ENCODE data around the gene ZRANB1. TPM values are rescaled to one million over a fixed set of nuclear protein-coding genes. Genes with fewer than 3 reads are reported as not detected.
"Not testable (repeated sequence)": the region's sequence is repeated elsewhere in the genome, so short reads cannot be mapped to it uniquely, and the experiment has no call there.

The ZRANB1 gene
- total RNA-seq = 10 to 100 TPM; 13.1 to 13.4 TPM

DNA sequence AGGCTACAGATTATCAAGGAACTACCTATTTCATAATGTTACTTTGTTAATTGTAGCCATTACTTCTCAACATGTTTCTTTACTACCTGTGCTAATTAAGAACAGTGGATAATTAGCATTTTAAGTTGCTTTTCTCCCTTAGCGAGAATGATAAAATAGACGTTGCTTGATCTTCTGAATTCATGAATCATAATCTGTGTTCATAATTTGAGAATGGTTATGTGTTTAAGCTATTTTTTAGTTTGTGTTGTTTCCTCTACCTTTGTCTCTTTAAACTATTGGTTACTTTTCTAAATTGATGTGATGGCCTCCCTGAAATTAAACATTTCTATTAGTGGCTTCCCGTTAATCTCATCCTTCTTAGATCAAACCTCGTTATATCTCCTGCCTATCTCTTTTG, at the start of gene ZRANB1:
Gene ZRANB1 (plus strand): TSS at position 301 of the 400 bp plus-strand sequence. CDS start 371 bp downstream, outside the sequence.
- ChIA-PET POLR2A (no interaction called here), CTCF (no interaction called here)

DNA sequence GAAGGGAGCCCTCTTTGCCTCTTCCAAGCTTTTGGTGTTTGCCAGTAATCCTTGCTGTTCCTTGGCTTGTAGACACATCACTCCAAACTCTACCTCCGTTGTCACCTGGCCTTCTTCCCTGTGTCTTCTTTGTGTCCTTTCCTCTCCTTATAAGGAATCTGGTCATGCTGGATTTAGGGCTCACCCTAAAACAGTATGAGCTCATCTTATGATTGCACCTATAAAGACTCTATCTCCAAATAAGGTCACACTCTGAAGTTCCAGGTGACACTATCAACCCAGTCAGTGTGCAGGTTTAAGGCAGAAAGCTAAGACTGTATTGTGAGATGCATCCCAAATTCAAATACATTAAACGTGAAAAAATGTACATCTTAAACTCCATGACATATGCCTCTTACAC, 49.0 kb upstream of the ZRANB1 start:
- CTCF ChIA-PET = no interaction called here
- POLR2A ChIA-PET = no interaction called here

DNA sequence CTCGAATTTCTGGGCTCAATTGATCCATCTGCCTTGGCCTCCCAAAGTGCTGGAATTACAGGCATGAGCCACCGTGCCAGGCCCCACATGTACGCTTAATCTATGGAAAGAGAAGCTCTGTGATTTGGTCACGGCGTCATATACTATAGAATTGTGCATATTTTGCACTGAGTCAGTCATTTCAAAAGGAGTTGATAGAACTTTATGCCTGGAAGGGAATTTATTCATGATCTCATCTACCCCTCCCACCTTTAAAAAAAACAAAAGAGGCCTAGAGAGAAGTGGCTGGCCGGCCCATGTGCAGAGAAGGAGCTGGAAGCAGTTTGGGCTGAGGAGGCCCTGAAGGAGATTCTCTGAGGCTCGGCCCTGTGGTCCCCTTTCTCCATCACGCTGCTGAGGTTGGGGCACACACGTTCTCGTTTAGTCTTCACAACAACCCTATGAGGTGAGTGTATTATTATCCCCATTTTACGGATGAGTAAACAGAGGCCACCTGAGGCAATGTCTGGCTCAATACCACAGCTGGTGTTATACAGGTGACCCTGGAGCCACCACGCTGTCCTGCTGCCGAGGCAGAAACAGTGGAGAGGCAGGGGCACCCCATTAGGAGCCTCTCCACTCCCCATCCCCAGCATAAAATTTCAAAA, 47.2 kb upstream of the ZRANB1 start:
- ChIA-PET CTCF (interaction anchor here (1.6 kb wide), 1 partner anchor 12 kb away, joined by 3 read pairs; no protein-coding TSS in a partner anchor), POLR2A (no interaction called here)

DNA sequence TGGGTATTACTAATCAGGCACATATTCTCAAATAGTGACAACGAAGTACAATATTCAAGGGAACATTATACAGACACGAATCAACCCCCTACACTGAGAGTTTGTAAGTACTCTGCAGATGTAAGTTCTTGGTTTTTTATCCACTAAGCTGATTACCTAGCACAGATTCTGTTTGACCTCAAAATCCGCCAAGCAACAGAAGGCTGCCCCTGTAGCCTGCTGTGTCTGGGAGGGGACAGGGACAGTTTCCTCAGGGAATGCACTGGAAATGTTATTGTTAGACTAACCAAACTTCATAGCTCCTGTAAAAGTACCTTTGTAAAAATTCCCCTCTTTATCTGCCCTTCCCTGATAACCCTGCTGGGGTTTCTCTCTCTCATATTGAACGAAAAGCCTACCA, 45.2 kb upstream of the ZRANB1 start:
- ChIA-PET POLR2A (no interaction called here), CTCF (no interaction called here)

DNA sequence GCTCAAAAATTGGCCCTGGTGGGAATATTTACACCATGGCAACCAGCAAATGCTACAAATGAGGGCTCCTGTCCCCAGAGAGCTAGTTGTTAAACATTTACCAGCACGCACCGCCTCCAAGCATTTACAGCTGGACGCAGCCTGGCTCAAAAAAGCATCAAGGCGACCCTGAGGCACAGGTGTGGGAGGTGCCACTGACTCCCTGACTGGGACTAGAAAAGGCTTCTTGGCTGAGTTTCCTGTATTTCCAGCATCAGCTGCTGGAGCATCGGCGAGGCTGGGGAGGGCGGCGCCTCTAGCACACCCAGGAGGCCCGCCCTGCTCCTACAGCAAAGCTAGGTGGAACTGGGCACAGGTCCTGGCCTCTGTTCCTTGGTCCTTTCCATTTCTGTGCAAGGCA, 43.5 kb upstream of the ZRANB1 start:
- POLR2A ChIA-PET = no interaction called here
- CTCF ChIA-PET = no interaction called here

DNA sequence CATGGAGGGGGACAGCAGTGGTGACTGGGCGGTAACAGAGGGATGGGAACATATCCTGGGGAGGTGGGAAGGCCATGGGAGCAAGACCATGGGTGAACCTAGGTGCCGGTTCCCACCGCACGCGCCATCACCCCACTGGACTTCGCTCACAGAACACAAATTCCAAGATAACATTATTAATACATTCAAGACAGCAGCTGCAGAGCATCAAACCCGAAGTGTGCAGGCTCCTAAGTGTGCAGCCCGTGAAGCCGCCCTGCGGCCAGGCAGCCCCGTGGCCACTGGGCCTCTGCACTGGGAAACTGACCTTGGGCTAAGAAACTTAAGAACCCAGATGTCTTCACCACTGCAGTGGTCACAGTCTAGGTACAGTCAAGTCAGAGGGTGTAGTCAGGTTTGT, 42.8 kb upstream of the ZRANB1 start:
- POLR2A ChIA-PET = no interaction called here
- CTCF ChIA-PET = no interaction called here

DNA sequence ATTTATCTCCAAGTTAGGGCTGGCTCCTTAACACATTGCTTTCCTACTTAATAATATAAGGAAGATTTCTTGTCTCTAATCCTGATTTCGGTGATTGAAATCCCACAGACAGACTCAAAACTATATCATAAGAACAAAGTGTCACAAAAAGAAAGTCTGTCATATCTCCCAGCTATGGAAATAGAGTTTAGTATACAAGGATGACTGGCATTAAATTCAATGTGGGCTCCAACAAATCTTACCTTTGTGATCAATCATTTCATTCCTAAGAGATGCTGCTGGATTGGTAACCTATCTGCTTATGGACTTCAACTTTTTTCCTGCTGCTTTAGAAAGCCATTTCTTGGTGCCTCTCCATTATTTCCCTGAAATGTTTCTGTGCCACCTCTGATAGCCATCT, 39.5 kb upstream of the ZRANB1 start:
- ChIA-PET CTCF (no interaction called here), POLR2A (no interaction called here)

DNA sequence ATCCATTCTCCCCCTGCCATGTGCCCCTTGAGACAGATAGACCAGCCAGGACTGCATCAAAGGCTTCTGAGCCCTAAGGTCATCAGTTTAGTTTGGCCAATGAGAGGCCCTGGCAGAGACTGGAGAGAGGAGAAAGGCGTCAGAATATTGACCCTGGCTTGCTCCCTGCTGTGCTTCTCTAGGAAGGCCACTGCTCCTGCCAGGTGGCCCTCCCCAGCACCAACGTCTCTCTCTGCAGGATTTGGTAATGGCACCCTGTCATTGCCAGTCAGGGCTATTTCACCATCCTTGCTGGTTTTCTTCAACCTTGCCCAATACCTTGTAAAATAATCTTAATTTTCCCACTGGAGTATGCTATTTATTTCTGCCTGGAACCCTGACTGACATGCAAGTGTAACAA, 38.8 kb upstream of the ZRANB1 start:
- ChIA-PET CTCF (no interaction called here), POLR2A (no interaction called here)

DNA sequence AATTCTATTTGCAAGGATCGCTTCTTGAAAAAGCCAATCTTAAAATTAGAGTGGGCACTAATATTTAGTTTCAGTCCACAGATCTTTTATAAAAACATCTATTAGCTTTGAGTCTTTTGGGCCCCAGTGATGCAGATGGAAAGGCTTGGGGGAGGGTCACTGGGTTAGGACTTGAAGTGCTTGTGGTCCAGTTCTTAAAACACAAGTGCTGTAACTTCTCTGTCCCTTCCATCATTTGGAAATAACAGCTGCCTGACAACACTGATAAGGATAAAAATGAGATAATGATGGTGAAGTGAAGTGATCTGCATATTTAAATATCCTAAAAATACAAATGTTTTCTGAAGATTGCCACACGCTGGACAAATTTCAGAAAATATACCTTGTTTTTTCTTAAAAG, 37.1 kb upstream of the ZRANB1 start:
- ChIA-PET POLR2A (no interaction called here), CTCF (no interaction called here)

DNA sequence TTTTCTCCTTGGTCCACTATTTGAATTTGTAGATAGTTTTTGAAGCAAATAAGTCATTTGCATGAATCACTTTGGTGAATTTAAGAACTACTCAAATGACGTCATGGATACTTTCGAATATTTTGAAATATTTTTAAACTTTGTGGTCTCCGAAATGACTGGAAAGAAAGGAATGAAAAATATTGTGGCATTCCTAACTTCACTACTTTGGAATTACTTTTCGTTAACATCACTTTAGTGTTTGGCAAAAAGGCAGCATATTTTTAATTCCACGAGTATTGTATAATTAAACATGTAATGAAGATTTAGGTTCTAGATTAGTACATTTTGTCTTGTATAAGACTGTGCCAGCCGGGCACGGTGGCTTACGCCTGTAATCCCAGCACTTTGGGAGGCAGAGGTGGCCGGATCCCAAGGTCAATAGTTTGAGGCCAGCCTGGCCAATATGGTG, 35.3 kb upstream of the ZRANB1 start:
- ChIA-PET POLR2A (no interaction called here), CTCF (interaction anchor here (0.7 kb wide), 1 partner anchor 386 kb away, joined by 4 read pairs; no protein-coding TSS in a partner anchor)

DNA sequence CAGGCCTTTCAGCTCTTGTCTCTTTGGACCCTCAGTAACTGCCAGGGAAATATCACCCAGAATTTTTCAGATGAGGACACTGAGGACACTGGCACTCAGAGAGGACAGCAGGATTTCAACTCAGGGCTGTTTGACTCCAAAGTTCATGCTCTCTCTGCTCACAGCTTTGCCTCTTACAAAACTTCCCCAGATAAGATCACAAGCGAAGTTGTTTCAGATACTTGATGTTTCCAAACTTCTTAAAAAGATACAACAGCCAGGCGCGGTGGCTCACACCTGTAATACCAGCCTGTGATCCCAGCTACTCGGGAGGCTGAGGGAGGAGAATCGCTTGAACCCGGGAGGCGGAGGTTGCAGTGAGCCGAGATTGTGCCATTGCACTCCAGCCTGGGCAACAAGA, 32.4 kb upstream of the ZRANB1 start:
- ChIA-PET POLR2A (no interaction called here), CTCF (no interaction called here)

DNA sequence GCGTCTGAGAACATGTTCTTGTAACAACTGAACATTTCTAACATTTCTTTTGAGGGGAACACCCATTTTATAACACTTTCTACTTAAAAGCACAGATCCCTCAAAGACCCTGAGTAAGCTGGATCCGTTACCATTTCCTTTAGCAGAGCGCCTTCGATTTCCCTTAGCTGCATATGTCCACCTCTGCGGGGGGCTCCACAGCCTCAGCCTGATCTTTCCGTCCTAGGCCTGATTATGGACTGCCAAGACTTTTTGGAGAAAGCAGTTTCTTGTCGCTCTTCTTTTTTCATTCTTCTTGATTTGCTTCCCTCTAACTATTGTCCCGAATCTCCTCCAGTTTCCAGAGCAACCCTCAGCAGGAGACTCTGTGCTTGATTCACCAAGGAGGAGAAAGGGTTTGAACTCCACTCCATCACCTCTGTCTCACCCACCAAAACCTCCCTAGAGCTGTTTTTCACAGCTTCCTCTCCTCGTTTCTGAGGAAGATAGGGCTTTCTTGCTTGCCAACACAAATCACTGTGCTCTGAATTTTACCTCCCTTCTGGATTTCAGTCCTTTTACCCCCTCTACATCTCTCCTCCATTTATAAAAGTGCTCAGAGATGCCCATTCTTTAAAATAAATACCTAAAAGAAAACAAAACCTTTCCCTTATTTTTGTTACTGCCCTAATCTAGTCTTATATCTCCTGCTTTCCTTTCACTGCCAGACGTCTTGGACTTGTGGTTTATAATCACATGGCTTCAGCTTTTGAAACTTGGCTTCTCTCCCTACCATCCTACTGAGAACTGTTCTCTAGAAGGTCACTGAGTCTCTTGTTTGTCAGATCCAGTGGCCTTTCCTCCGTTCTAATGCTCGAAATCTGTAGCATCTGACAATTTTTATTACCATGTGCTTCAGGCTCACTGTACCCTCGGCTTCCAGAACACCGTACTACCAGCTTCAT, 30.5 kb upstream of the ZRANB1 start:
- ChIA-PET POLR2A (no interaction called here), CTCF (no interaction called here)

DNA sequence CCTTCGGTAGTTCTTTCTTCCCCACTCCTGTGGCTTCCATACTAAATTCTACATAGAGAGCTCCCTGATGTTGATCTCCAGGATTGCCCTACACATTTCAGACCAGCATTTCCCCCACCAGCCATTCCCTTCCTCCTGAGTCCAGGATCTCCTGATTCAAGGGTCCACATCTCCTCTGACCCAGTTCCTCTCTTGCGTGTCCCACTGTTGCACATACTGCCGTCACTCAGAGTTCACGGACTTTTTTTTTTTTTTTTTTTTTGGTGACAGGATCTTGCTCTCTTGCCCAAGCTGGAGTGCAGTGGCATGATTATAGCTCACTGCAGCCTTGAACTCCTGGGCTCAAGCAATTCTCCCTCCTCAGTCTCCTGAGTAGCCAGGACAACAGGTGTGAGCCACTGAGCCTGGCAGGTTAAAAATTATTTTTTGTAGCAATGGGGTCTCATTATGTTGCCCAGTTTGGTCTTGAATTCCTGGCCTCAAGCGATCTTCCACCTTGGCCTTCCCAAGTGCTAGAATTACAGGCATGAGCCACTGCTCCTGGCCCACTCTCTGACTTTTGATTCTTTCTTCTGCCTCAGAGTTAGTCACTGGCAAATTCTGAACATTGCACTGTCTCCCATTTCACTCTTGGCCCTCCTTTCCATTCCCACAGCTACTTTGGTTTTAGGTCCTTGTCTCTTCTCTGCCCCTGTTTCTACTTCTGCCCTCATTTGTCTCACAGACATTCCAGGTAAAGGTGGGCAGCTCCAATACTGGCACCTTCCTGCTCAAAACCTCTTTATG, 29.6 kb upstream of the ZRANB1 start:
- CTCF ChIA-PET = no interaction called here
- POLR2A ChIA-PET = no interaction called here

DNA sequence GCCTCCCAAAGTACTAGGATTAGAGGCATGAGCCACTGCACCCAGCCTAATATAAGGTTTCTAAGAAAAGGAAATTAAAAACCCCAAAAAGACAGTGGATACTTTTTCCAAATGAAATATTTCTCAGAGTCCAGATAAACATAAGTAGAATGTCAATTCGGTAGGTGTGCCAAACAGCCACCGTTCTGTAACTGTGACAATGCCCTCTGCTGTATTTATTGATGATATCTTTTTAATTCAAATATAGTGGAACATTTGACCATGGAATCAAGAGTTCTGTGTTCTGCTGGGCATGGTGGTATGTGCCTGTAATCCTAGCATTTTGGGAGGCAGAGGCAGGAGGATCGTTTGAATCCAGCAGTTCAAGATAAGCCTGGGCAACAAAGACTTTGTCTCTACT, 28.8 kb upstream of the ZRANB1 start:
- ChIA-PET CTCF (no interaction called here), POLR2A (no interaction called here)

DNA sequence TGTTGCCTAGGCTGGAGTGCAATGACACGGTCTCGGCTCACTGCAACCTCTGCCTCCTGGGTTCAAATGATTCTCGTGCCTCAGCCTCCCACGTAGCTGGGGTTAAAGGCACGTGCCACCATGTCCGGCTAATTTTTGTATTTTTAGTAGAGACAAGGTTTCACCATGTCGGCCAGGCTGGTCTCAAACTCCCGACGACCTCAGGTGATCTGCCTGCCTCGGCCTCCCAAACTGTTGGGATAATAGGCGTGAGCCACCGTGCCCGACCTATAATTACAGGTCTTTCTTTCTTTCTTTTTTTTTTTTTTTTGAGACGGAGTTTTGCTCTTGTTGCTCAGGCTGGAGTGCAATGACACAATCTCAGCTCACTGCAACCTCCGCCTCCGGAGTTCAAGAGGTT, 27.5 kb upstream of the ZRANB1 start:
- POLR2A ChIA-PET, CTCF ChIA-PET: not testable (repeated sequence)

DNA sequence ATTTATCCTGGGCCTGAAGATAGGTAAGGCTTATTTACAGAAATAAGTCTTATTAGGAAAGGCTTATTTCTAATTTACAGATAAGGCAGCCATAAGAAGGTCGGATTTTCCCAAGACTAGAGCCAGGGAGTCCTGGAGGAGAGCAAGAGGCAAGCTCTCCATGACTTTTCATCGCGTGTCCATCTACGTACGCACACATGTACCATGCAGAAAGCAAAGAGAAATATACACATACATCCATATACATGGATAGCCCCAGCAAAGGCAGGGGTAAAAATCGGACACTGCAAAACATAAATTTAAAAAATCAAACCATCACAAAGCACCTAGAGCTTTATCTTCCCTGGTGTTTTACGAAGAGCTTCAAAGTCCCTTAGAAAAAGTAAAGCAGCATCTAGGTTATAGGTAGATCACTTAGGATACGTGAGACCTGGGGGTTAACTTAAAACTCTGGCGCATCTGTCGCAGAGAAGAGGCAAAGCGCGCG, 25.8 kb upstream of the ZRANB1 start:
- POLR2A ChIA-PET = interaction anchor here (1.0 to 1.3 kb wide), 3 partner anchors 15 to 113 kb away, joined by 3 read pairs; no protein-coding TSS in a partner anchor

DNA sequence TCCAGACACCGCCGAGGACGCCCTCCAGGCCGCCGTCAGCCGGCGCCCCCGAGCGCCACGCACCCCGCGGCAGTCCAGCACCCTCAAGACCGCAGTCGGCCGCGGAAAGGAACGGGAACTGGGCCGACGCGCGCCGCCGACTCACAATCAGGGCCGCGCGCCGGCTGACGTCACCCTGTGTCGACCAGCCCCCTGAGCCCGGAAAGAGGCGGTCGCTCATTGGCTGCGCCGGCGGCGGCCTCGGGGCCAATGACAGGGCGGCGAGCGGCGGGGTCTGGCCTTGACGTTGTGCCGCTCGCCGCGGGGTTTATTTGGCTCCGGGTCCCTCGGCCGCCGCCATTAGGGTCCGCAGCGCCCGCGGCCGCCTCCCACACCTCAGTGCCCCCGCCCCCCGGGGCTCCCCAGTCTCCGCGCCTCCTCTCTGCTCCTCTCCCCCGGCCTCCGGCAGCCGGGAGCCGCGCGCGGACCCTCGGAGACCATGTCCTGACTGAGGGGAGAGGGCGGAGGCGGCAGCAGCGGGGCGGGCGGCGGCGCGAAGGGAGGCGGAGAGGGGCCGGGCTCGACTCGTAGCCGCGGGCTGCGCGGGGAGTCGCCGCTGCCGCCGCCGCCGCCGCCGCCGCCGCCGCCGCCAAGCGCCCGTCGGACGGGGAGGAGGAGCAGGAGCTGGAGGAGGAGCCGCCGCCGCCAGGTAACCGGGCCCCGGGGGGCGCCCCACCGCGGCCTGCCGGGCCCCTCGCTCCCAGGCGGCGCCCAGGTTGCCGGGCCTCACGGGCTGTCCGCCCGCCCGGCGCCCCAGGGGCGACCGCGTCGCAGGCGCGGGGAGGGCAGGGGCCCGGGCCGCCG, 25.1 kb upstream of the ZRANB1 start:
- POLR2A ChIA-PET = interaction anchor here (1.0 to 1.3 kb wide), 3 partner anchors 14 to 114 kb away, joined by 3 read pairs; no protein-coding TSS in a partner anchor
- CTCF ChIA-PET = interaction anchor here (1.0 kb wide), 1 partner anchor 10 kb away, joined by 3 read pairs; no protein-coding TSS in a partner anchor

More for the DNA sequence above, 25.8 kb upstream of the ZRANB1 start:
- CTCF ChIA-PET = no interaction called here

DNA sequence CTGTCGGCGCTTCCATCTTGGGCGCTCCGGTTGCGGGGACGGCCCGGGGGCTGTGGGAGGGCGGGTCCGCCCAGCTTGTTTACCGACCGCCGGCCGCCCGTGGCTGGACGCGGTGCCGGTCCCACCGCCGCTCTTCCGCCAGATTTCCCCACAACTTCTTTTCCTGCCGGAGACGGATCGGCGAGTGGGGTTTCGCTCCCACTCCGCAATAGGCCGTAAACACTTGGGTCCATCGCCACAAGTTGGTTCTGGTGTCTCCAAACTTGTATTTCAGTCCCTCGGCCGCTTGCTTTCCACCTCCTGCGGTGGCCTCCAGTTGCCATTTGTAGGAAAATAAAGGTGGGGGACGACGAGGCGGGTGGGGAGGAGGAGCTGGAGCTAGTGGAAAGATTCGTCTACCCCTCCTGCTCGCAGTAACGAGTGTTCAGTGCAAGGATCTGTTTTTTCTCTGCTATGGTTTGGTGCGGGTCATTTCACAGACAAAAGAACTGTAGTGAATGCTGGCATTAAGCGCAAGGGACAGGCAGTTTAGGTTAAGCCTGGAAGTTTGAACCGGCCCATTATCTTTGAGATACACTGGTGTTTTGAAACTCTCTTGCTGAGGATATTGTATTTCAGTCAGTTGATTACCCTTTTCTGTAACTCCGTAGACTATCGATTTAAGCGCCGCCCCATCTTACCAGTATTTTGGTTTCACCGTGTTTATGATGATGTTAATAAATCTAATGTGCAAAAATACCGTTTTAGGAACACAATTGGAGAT, 24.3 kb upstream of the ZRANB1 start:
- POLR2A ChIA-PET = interaction anchor here (0.7 kb wide), 1 partner anchor 126 kb away, joined by 3 read pairs; the partner anchor contains the start of gene EEF1AKMT2

More for the DNA sequence above, 24.3 kb upstream of the ZRANB1 start:
- CTCF ChIA-PET = interaction anchor here (1.0 kb wide), 1 partner anchor 9 kb away, joined by 3 read pairs; no protein-coding TSS in a partner anchor

Data from activated CD8-positive, alpha-beta memory T cell treated with anti-CD3 and anti-CD28 coated beads for 36 hours (primary cell).